Testis (tissue), 2 donors: ENCODE measurements around the gene ERBB2.

Source experiments
- CTCF ChIP-seq, 3 experiments: fragments of 450-650 bp in 2 of 3; fragments of 200-600 bp in 1 of 3; sonication (generic) in 1 of 3; IDR thresholded peaks; one replicate each; pipeline ENCODE4 v1.5.1; 2016 to 2019; ENCODE audit warnings: antibody characterized with exemption in 3 of 3, mild to moderate bottlenecking in 2 of 3, moderate library complexity in 1 of 3
- POLR2A ChIP-seq: fragments of 450-650 bp; IDR thresholded peaks from one replicate; pipeline ENCODE4 v1.6.1; 2017; ENCODE audit warnings: antibody characterized with exemption, mild to moderate bottlenecking, moderate library complexity

GRCh38 chr17:39666601-39667261 is 33.1 kb upstream of the ERBB2 start:
- TF ChIP-seq CTCF (IDR thresholded peaks at IDR 0.05): no peak
- TF ChIP-seq POLR2A: no peak
